Left lobe of liver (tissue), 2 donors: ENCODE measurements around the gene SLC6A4. TPM values are rescaled to one million over a fixed set of nuclear protein-coding genes. Genes with fewer than 3 reads are reported as not detected.
A peak's percentile ranks its signal among the peaks of the same experiment; 100 is the strongest.
"Not testable (repeated sequence)": the region's sequence is repeated elsewhere in the genome, so short reads cannot be mapped to it uniquely, and the experiment has no call there.

Experiments
- ATAC-seq: fragments of 200-7000 bp; cut with Tn5 transposase; one replicate; pipeline ENCODE4 v1.9.1; 2020; ENCODE audit warnings: mild to moderate bottlenecking, moderate library complexity
- DNase-seq: peaks from one replicate; pipeline ENCODE4 v3.0.0-alpha.2; 2020; ENCODE audit warnings: low spot score
- total RNA-seq: library from RNA; stranded (reverse); gene quantifications from one replicate; pipeline ENCODE4 v1.2.1, GENCODE V29; 2021
- donor health status: DM: no; HTN: no; CAD: no; lungs with moderate emphysema.
- donor health status: DM: no; HTN: yes; CAD: no.

Gene SLC6A4
- total RNA-seq, 1 donor from 2014 or later, result 0.13 TPM

- DNase-seq, result no peak
- no peak for ATAC-seq
These were observed 14.2 kb downstream of the SLC6A4 start for GRCh38 chr17:30221346-30221745.

GRCh38 chr17:30220414-30220813, 15.1 kb downstream of the SLC6A4 start:
- DNase-seq, result no peak
- ATAC-seq, result no peak

- peak; percentile 69 for DNase-seq
- ATAC-seq, result peak; percentile 92
These were observed 15.7 kb downstream of the SLC6A4 start for GRCh38 chr17:30219833-30220232.

- no peak for DNase-seq
- ATAC-seq, result no peak
These were observed 16.2 kb downstream of the SLC6A4 start for GRCh38 chr17:30219315-30219714.

- ATAC-seq, result no peak
These were observed 16.7 kb downstream of the SLC6A4 start for GRCh38 chr17:30218799-30219198.

GRCh38 chr17:30217746-30218245, 17.7 kb downstream of the SLC6A4 start:
- no peak for ATAC-seq
- no peak for DNase-seq

More at GRCh38 chr17:30218799-30219198, 16.7 kb downstream of the SLC6A4 start:
- no peak for DNase-seq

GRCh38 chr17:30217054-30217453, 18.4 kb downstream of the SLC6A4 start:
- ATAC-seq, result no peak
- no peak for DNase-seq

GRCh38 chr17:30212750-30213149, 22.7 kb downstream of the SLC6A4 start:
- ATAC-seq, result no peak

GRCh38 chr17:30211371-30211770, 24.1 kb downstream of the SLC6A4 start:
- no peak for DNase-seq
- no peak for ATAC-seq

More at GRCh38 chr17:30212750-30213149, 22.7 kb downstream of the SLC6A4 start:
- no peak for DNase-seq

GRCh38 chr17:30210901-30211300, 24.6 kb downstream of the SLC6A4 start:
- no peak for DNase-seq
- no peak for ATAC-seq

- no peak for ATAC-seq
- no peak for DNase-seq
These were observed 25.1 kb downstream of the SLC6A4 start for GRCh38 chr17:30210366-30210765.

- DNase-seq (no peak), ATAC-seq (no peak)
These were observed 25.6 kb downstream of the SLC6A4 start for GRCh38 chr17:30209930-30210329.

- ATAC-seq, result no peak
- no peak for DNase-seq
These were observed 27.3 kb downstream of the SLC6A4 start for GRCh38 chr17:30208214-30208613.

GRCh38 chr17:30207655-30208054, 27.8 kb downstream of the SLC6A4 start:
- DNase-seq (no peak), ATAC-seq (no peak)

GRCh38 chr17:30203471-30203981, 32.0 kb downstream of the SLC6A4 start:
- DNase-seq (no peak), ATAC-seq (no peak)

- not testable (repeated sequence) for DNase-seq, ATAC-seq
These were observed 34.8 kb downstream of the SLC6A4 start for GRCh38 chr17:30200656-30201055.

- ATAC-seq (no peak), DNase-seq (no peak)
These were observed 35.4 kb downstream of the SLC6A4 start for GRCh38 chr17:30200106-30200505.

- DNase-seq (no peak), ATAC-seq (no peak)
These were observed 35.9 kb downstream of the SLC6A4 start for GRCh38 chr17:30199600-30199999.

- no peak for ATAC-seq
- no peak for DNase-seq
These were observed 38.1 kb downstream of the SLC6A4 start for GRCh38 chr17:30197416-30197815.

GRCh38 chr17:30196504-30196903, 39.0 kb downstream of the SLC6A4 start:
- ATAC-seq (no peak), DNase-seq (no peak)

GRCh38 chr17:30191072-30191471, 44.4 kb downstream of the SLC6A4 start:
- DNase-seq (no peak), ATAC-seq (no peak)

GRCh38 chr17:30188211-30188939, 47.1 kb downstream of the SLC6A4 start:
- DNase-seq, result no peak
- no peak for ATAC-seq

GRCh38 chr17:30187573-30187972, 47.9 kb downstream of the SLC6A4 start:
- ATAC-seq (no peak), DNase-seq (no peak)
